ENCODE data around the gene OR4C5. TPM values are rescaled to one million over a fixed set of nuclear protein-coding genes. Genes with fewer than 3 reads are reported as not detected.
"Not testable (repeated sequence)": the region's sequence is repeated elsewhere in the genome, so short reads cannot be mapped to it uniquely, and the experiment has no call there.

The OR4C5 gene
- total RNA-seq, 4 donors from 2014 or later = not detected

- intact Hi-C loops (cut with DNase I) = no loop called here
- 44% methylated on average over 2 of the region's 2 CpGs for WGBS
- TF ChIP-seq CTCF (IDR thresholded peaks at IDR 0.05) (no peak), EP300 (IDR thresholded peaks at IDR 0.05) (no peak), POLR2AphosphoS5 (IDR thresholded peaks at IDR 0.05) (no peak), POLR2A (IDR thresholded peaks at IDR 0.05; ENCODE audit: low read depth) (no peak)
- Histone ChIP-seq H3K27me3 (no peaks in the 10 kb centered on the region), H3K4me3 (no peak overlapping the region), H3K4me1 (no peaks in the 10 kb centered on the region), H3K36me3 (no peaks in the 10 kb centered on the region), H3K9me3 (peaks cover 0 to 7% (median 3%) of the 10 kb centered on the region in 4 donors), H3K27ac (replicated peaks in 1 of 4) (no peak overlapping the region)
- DNase-seq (ENCODE audit: extremely low spot score) = no peak
These were observed 24.8 kb downstream of the OR4C5 start for GRCh38 chr11:48341466-48341865.

GRCh38 chr11:48324620-48325019 lies 41.6 kb downstream of the OR4C5 start, which contains the start of gene OR4C3:
Gene OR4C3 (plus strand): TSS chr11:48324920. CDS start chr11:48325022, 102 bp downstream.
- H3K9me3 ChIP-seq; DNase-seq (ENCODE audit: extremely low spot score); H3K4me1 ChIP-seq; H3K27me3 ChIP-seq; H3K36me3 ChIP-seq; intact Hi-C loops (cut with DNase I); H3K4me3 ChIP-seq; H3K27ac ChIP-seq (replicated peaks in 1 of 4): not testable (repeated sequence)

- WGBS = 77% methylated on average over 2 of the region's 2 CpGs
- DNase-seq (ENCODE audit: extremely low spot score); H3K27ac ChIP-seq (replicated peaks in 1 of 4); H3K9me3 ChIP-seq; H3K4me3 ChIP-seq; intact Hi-C loops (cut with DNase I); H3K4me1 ChIP-seq; H3K27me3 ChIP-seq; H3K36me3 ChIP-seq: not testable (repeated sequence)
These were observed 46.5 kb downstream of the OR4C5 start for GRCh38 chr11:48319813-48320212.

Other genes with a start within 250 kb of the OR4C5 start
- gene OR4B1, start 149.7 kb downstream of the OR4C5 start, total RNA-seq = not detected
- gene OR4X2, start 121.4 kb downstream of the OR4C5 start, total RNA-seq = not detected
- not detected for gene OR4X1, start 102.6 kb downstream of the OR4C5 start, total RNA-seq
- not detected for gene OR4S1, start 60.2 kb downstream of the OR4C5 start, total RNA-seq
- not detected for gene OR4C3, start 41.5 kb downstream of the OR4C5 start, total RNA-seq
- not detected for gene OR4A47, start 122.3 kb upstream of the OR4C5 start, total RNA-seq